Peyer's patch (tissue), 4 donors: ENCODE measurements around the gene DNAJC30.

ENCODE experiments used
- POLR2A ChIP-seq, 2 donors: fragments of 450-650 bp; IDR thresholded peaks; one replicate each; pipeline ENCODE4 v1.5.1; 2017; ENCODE audit warnings: antibody characterized with exemption in 2 of 2, mild to moderate bottlenecking in 2 of 2, moderate library complexity in 2 of 2
- TF ChIP-seq, protein P1 (sequence below), 6 experiments: fragments of 450-650 bp in 4 of 6; fragments of 200-600 bp in 2 of 6; sonication (generic) in 1 of 6; IDR thresholded peaks; one replicate each; pipeline ENCODE4 v1.5.1; 2017 to 2019; ENCODE audit warnings: antibody characterized with exemption in 6 of 6, mild to moderate bottlenecking in 3 of 6, moderate library complexity in 1 of 6

DNA sequence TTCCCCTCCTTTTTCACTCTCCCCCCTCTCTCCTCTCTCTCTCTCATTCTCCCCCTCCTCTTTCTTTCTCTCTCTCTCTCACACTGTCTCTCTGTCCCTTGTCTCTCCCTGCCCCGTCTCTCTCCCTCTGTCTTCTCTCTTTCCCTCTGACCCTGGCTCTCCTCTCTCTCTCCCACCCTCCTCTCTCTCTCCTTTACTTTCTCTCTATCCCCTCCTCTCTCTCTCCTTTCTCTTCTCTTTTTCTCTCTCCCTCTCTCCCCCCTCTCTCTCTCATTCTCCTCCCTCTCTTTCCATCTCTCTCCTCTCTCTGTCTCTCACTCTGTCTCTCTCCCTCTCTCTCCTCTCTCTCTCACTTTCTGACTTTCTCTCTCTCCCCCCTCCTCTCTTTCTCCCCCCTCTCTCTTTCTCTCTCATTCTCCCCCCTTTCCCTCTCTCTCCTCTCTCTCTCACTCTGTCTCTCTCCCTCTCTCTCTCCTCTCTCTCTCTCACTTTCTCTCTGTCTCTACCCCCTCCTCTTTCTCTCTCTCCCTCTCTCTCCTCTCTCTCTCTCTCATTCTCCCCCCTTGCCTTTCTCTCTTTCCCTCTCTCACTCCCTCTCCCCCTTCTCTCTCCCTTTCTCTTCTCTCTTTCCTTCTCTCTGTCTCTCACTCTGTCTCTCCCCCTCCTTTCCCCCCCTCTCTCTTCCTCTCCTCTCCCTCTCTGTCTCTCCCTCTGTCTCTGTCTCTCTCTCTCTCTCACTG, 34.5 kb downstream of the DNAJC30 start:
- TF ChIP-seq, protein P1, sequence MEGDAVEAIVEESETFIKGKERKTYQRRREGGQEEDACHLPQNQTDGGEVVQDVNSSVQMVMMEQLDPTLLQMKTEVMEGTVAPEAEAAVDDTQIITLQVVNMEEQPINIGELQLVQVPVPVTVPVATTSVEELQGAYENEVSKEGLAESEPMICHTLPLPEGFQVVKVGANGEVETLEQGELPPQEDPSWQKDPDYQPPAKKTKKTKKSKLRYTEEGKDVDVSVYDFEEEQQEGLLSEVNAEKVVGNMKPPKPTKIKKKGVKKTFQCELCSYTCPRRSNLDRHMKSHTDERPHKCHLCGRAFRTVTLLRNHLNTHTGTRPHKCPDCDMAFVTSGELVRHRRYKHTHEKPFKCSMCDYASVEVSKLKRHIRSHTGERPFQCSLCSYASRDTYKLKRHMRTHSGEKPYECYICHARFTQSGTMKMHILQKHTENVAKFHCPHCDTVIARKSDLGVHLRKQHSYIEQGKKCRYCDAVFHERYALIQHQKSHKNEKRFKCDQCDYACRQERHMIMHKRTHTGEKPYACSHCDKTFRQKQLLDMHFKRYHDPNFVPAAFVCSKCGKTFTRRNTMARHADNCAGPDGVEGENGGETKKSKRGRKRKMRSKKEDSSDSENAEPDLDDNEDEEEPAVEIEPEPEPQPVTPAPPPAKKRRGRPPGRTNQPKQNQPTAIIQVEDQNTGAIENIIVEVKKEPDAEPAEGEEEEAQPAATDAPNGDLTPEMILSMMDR (IDR thresholded peaks at IDR 0.05), result no peak
- TF ChIP-seq POLR2A (IDR thresholded peaks at IDR 0.05), result no peak
